Fibroblast of skin of left quadriceps (primary cell): ENCODE measurements around the gene PIK3C2B.

ENCODE experiments used
- DNase-seq, 2 experiments: peaks; one replicate each; pipeline ENCODE4 v3.0.0-alpha.2; 2013; ENCODE audit warnings: low read depth in 2 of 2

PIK3C2B gene

DNA sequence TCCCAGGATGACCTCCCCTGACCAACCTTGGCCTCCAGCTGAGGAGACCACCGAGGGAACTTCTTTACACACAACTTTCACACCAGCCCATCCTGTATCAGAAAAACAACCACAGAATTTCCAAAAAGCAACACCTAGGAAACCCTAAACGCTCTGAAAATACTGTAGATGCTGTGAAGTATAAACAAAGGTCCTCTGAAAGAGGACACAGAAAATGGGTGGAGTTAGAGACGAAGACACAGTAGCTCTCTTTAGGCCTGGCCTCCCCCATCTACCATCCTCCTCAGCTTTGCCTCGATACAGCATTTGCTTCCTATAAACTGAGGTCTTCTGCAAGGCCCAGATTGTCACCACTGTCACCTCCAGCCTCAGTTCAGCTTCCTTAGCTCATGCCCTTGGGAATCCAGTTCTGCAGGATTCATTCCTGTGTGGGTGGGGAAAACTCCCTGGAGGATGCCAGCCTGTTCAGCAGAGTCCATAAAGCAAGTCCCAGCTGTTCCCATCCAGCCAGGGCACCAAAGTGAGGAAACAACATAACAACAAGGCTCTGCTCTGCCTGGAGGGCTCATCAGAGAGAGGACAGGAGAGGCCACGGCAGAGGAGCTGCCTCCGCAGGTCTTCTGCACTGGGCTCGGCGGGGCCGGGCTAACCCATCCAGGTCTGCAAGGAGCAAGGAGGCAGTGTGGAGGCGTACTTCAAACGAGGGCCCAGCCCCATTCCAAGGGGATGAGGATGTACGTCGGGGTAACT, 15.0 kb downstream of the PIK3C2B start:
- DNase-seq, result no peak

DNA sequence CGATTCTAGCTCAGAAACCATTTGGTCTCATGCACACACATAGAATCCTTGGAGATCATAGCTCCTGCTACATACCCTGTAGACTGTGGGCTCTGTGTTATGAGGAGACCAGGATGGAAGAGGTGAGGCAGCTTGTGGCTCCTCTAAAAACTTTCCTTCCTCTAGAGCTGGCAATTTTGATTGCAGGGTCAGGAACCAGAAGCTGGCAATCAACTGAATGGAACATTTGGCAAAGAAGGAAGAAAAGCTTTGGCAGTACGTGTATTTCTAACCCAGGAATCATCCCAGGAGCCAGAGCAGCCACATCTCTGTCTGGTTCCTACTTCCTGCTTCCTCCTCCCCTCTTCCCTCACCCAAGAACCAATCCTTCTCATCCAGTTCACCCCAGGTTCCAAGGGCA, 15.7 kb downstream of the PIK3C2B start:
- no peak for DNase-seq

DNA sequence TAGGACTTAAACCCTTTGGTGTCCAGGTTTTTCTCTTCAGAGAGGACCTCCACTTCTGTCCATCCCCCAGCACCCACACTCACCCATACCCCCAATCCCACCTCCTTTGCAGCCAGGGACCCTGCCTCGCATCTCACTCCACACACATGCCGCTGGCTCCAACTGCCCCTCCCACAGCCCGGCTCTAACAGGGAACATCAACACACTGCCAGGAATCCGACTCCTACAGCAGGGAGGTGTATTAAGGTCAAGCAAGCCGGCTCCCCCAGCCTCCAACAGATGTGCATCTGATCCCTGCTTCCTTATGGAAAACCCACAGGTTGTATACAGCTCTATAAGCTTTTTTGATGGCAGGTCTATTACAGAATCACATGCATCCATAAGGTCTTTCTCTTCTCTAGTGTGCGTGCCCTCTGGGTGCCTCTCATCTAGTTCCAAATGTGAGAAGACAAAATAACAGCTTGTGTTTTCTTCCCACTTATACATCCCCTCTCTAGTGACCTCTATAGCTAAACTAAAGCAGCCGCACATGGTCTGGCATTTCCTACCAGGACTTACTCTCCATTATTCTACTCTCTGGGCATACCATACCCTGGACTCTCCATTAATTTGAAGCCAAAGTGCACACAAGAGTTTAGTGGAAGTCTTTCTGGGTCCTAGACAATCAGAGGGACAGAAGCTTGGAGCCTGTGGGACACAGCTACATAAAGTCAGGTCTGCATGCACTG, 16.3 kb downstream of the PIK3C2B start:
- DNase-seq, result no peak

DNA sequence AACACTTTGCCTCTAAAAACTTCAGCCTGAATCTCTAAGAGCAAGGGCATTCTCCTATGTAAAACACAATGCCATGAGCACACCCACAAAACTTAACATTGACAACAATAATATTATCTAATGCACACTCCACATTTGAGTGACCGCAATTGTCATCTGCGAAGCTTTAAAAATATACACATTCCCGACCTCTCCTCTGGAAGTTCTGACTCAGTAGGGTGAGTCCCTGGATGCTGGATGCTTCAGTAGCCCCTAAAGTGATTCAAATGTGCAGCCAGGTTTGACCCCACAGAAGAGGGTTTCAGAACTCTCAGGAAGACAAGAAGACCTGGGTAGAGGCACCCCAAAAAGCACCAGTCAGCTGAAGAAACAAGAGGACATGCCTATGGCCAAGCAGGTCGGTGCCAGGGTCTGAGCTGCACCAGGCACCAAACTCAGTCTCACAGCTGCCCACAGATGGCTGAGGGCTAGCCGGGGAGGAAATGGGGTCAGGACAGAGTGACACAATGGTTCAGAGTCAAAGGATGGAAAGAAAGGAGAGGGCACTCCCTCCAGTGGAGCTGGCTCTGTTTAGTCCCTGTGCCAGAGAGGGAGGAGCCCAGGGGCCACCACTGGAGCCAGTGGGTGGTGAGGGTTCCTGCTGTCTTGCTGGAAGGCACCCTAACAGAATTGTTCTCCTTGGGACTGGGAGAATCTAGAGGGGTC, 17.4 kb downstream of the PIK3C2B start:
- no peak for DNase-seq

DNA sequence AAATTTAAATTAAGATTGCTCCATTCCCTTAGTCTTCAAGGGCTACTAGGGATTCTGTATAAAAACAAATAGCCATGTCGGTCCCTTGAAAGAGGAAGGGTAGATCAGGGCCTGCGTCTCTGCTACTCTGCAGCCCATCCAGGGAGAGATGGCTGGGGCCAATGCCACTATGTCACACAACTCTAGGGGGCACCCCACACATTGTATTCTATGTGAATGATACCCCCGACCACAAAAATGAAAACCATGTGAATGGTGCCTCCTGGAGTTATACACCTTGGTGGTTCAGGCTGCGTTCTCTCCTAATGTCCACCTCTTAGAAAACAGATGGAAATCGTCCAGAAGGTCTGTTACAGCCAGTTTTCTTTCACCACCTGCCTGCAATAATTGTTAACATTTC, 18.0 kb downstream of the PIK3C2B start:
- DNase-seq, result no peak

DNA sequence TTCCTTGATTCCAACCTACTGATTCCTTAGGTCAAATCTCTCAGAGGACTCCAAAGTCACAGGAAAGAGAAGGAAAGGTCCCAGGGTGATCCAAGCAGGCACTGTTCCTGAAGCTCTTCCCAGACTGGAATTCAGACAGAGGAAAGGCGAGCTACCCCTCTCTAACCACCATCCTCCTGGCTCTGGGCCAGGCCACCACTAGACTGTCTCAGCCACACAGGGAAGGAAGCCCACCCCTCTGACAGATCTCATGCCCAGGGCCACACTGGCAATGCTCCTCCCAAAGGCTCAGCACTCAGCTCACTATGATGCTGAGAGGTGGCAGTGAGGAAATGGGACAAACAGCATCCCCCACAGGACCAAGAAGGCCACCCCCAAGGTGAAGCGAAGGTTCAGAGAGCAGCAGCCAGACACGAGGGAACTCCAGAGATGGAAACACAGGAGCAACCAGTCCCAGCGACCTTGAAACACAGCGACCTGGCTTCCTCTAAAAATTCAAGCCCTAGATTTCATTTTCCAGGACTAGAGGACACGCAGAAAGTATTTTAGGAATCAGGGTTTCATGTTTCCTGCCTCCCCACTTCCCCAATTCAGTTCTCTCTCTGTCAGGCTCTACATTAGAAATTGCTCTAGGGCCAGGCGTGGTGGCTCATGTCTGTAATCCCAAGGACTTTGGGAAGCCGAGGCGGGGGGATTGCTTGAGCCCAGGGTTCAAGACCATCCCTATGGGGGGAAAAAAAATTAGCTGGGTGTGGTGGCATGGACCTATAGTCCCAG, 18.8 kb downstream of the PIK3C2B start:
- no peak for DNase-seq

DNA sequence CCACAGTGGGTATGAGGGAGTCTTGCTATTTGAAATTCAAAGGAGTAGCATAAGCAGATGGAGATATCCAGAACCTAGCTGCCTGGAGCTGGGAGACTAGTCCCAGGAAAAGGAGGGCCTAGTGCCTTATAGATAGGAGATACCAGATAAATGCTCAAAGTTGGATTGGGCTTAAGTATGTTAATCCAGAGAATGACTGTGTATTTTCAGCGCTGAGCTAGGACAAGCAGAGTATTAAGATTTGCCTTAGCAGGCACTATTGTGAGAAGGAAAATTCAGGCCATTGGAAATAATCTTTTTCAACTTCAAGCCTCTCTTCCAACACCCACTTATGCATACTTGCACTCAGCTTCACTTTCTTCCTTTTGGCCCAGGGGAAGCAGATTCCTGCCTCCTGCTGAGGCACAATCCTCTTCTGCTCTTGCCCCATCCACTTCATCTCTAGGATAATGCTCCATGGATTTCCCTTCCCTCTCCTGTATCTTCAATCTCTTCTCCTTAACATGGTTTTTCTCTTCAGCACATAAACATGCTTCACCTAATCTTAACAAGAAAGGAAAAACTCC, 21.1 kb downstream of the PIK3C2B start:
- DNase-seq, result no peak

DNA sequence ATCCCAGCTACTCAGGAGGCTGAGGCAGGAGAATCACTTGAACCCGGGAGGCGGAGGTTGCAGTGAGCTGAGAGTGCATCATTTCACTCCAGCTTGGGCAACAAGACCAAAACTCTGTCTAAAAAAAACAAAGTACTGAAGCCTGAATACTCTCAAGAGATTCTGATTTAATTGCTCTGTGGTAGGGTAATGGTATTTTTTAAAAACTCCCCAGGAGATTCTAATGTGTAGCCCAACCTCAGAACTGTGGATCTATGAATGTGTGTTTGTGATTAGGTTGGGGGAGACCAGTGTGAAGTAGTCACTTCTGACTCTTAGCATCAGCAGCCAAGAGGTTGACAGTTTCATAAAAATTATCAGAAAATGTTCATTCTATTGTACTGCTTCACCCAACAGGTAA, 21.9 kb downstream of the PIK3C2B start:
- no peak for DNase-seq

DNA sequence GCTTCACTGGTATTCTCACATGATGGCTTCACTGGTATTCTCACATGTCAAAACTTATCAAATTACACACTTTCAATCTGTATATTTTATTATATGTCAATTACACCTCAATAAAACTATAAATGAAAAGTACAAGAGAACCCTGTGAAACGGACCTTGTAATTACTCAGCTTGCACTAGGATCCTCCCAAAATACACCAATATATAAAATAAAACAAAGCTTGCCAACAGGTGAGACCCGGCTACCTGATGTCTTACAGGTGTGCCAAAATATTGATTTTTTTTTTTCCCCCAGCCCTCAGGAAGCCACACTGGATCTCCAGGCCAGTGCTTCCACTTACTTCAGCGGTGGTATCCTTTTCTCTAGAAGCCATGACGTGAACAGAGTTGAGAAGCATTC, 22.9 kb downstream of the PIK3C2B start:
- no peak for DNase-seq

DNA sequence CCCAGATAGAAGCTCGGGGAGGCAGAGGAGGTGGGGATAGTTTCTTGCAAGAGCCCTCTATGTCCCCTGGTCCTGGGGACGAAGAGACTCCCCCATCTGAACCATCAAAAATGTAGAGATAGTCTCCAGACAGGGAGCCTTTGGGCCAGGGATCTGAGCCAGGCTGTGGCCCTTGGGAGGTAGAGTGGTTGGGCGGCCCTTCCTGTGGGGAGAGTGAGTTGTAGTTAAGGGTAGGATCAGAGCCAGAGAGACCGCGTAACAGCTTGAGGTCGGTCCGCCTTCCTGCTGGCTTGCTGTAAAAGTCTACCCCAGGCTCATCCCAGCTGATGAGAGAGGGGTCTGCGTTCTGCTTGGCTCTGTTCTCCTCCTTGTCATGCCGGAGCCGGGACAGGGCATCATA, 25.3 kb downstream of the PIK3C2B start:
- DNase-seq, result no peak

DNA sequence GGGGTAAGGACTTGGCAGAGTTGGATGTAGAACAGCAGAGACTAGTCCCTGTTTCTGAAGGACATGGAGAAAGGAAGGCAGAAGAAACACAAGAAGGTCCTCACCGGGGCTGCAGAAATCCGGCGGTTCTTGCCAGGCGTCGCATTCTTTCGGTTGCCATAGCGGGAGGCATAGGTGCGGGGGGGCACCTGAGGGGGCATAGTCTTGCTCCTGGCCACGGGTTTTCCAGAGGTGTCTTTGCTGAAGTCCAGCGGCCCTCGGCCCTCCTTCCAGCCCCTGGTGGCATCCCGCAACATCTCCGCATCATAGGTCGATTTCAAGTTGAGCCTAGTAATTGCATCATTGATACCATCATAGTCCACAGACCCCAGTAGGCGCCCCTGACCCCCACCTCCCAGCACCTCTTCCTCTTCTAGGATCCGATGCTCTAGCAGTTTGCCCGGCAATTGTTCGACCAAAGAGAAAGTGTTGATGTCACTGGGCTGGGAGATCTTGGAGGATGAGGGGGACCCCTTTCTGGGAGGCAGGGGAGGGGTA, 25.8 kb downstream of the PIK3C2B start:
- DNase-seq, result no peak

DNA sequence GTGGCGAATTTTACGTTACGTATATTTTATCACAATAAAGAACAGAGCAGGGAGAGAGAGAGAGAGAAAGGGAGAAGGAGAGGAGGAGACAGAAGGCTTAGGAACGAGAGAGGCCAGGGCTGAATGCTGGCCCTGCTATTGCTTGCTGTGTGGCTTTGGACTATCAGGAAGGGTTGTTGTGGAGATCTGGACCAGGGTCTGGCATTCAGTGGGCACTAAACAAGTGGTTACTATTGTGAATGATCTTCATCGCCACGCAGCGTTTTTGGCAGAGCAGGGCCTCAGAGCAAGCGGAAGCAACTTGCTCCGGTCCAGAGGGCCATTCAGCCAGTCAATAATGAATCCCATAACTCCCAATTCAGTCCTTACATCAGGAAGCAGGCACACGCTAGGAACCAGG, 26.4 kb downstream of the PIK3C2B start:
- no peak for DNase-seq

DNA sequence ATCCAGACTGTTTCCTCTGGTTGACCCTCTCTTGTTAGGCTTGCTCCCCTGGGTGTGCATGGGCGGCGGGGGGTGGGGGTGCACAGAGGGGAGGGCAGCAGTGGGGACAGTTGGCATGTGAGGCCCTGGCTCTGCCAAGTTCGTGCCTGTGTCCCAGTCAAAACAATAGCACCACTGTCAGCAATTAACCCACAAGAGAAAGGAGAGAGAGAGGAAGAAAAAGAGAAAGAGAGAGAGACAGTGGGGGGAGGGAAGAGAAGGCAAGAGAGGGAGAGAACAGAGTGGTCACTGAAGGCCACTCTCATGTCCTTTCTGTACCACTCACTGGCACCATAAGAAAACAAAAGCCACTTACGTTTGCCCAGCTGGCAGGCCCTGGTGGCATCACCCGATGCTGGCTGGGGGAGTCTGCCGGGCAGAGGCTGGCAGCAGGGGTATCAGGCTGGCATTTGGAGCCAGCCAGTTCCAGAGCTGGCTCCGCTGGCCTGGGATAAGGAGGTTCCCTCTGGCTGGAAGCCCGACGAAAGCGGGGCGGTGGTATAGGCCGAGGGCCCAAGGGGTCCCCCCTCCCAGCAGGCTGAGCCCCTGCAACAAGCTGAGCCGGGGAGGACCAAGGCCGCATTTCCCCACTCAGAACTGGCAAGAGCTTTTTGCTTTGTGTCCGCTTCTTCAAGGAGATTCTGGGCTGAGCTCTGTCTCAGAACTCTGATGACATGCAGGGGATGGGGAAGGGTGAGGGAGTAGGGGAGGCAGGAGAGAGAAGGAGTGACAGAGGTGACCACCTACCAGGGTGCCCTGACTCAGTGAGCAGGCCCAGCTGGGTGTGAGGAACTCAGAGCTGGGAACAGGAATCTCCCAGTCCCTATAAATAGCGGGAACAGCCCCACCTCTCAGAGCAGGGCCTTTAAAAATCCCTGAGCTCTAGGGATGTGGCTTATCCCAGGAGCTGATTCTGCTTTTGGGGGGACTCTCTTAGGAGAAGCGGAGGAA, 27.9 kb downstream of the PIK3C2B start:
- no peak for DNase-seq

DNA sequence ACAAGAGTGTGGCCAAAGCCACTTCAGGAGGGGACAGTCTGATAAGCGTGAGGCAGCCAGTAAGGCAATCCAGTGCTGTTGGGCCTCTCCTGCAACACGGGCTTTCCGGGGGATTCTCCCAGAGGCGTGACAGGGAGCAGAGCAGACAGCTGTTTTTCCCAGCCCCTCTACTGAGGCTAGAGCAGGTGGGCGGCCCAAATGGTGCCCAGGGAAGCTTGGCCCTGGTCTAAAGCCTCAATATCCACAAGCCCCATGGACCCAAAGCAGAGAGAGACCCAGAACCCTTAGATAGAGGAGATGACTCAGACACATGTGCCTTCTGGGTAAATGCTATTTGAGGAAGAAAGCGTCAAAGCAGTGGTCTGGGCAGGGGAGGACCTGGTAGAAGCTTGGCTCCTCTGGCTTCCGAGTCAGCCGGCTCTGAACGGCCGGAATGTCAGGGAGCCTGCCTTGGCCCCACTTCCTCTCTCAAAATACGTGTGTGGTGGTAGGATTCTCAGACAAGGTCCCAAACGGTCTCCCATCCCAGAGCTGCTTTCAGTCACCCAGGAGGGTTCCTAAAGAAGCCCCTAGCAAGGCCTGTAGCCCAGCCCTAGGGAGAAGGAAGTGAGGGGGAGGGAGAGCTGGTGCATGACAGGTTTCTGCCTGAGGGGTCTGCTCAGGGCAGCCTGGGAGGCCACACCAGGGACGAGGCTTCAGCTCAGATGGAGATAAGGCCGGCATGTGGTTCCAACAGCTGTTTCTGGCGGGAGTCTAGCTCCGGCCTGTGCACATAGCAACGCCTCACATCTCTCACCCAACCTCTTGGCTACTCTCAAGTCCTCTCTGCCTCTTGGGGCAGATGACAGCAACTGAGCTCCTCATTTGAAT, 28.8 kb downstream of the PIK3C2B start:
- no peak for DNase-seq

DNA sequence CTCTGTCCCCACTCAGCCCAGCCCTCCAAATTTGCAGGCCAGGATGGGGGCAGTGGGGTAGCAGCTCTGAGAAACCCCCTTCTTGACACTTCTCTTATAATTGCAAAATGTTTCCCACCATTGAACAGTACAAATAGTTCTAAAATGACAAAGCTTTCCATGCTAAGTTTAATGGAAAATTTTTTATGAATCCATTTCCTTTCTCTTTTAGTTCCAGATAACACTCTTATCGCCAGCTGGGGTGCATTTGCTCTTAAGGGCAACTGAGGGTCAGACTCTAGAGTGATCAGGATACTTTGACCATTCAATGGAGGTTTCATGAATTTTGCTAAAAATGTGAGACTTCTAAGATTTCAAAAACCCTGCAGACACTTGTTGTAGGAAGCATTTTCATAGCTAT, 29.9 kb downstream of the PIK3C2B start:
- DNase-seq, result no peak

DNA sequence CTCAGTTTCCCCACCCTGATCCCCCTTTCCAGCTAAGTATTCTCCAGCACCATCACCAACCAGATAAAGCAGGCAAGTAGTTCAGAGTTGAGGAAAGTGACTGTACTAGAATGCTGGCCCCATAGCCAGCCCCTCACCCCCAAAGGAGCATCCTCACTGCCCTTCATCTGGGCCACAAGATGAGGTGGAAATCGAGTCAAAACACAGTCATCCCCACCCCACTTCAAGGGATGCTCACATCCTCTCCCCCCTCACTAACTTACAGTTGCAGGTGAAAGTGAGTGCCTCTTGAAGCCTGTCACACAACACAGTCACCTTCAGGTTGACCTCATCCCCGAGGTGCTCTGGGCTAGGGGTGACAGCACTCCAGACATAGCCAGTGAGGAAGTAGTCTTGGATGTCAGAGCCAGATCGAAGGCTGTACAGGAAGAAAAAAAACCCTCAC, 30.4 kb downstream of the PIK3C2B start:
- no peak for DNase-seq

DNA sequence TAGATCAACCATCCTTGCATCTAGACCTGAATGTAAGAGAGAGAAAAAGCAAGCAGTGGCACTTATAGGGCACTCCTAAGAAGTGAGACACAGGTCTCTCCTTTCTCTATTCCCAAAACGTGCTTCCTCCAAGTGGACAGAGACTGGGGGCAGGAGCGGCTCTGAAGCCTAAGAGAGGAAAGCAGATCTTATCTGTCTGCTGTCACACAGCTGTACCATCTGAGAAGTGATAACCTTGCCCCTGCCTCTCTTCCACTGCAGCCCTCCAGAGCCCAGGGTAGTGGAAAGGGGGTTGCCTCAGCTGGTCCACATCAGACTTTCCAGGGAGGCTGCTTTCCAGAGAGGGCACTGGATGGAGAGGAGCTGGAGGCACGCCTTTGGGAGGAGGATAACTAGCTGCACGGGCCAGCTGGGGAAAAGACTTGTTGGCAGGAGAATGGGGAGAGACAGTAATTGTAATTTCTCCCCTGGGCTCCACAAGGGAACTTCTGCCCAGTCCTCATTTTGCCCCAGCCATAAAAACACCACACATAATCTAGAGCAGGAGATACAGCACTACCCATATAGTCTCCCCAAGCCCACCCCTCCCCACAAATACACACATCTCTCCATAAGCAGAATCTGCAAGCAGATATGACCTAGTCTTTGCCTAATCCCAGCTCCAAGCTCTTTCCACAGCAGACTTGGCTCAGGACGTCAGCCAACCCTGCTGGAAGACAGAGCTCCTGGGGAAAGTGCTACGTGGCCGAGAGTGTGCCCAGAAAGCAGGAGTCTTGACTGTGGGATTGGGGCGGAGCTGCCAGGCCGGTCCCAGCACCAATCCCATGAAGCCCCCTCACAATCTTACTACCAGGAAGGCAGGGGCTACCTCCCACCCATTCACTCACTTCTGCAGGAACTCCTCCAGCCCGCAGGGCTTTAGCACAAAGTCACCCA, 31.2 kb downstream of the PIK3C2B start:
- DNase-seq, result no peak

DNA sequence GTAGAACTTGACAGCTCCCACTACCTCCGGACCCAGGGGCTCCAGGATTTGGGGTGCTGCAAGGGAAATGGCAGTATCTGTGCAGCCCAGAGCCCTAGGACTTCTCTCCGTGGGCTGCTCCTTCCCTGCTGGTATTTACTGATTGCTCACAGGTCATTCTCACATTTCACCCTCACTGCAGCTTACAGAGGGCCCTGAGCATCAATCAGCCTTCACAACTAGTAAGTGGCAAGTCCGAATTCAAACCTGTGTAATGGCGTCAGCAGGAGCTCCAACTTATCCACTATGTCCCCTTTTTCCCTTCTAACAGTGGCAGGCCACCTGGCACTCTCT, 32.4 kb downstream of the PIK3C2B start:
- no peak for DNase-seq
